ENCODE data around the gene ZNF106.
A peak's percentile ranks its signal among the peaks of the same experiment; 100 is the strongest.

The ZNF106 gene

DNA sequence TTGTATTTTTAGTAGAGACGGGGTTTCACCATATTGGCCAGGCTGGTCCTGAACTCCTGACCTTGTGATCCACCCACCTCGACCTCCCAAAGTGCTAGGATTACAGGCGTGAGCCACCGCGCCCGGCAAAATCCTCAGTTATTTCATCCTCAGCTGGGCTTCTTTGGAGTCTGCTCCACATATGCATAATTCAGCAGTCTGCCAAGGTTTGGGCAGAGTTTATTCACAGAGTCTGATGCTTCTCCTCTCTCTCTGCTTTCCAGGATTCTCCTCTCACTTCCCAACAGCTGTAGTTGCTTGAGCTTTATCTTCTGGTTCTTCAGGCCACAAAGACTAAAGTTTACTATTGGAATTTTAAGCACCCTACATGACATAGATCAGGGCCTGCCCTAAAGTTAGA, 8.2 kb downstream of the ZNF106 start:
- WGBS, 2 experiments = 93 to 95% methylated on average over 6 of the region's 6 CpGs
- Histone ChIP-seq H3K27ac (ENCODE audit: insufficient read depth, low read depth, low read length, poor library complexity, severe bottlenecking) (no peak overlapping the region), H3K27me3 (ENCODE audit: control insufficient read depth, insufficient read depth, low read length, poor library complexity, severe bottlenecking) (no peaks in the 10 kb centered on the region), H3K4me3 (ENCODE audit: insufficient read depth, low read depth, low read length) (no peak overlapping the region), H3K9me3 (ENCODE audit: control insufficient read depth, low read length) (no peaks in the 10 kb centered on the region), H3K36me3 (ENCODE audit: control insufficient read depth, insufficient read depth, low read length) (no peaks in the 10 kb centered on the region), H3K4me1 (ENCODE audit: control insufficient read depth, insufficient read depth, low read length) (no peaks in the 10 kb centered on the region)

DNA sequence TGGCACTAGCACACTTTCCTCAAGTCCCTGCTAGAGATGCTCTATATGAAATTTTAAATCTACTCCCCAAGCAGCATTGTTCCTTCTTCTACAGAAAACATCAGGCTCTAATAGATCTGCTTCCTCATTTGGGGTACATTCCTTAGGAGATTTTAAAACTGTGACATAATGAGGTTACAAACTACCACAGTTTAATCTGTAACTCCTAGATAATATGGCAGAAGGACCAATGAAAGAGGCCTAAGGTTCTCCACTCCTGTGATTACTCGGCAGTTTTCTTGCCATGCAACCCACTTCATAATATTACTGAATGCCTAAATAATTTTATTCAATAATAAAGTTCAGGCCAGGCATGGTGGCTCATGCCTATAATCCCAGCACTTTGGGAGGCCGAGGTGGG, 16.1 kb downstream of the ZNF106 start:
- WGBS, 2 experiments = 78 to 100% methylated on average over 1 to 2 of the region's 2 CpGs
- Histone ChIP-seq H3K4me1 (ENCODE audit: control insufficient read depth, insufficient read depth, low read length) (no peaks in the 10 kb centered on the region), H3K27ac (ENCODE audit: insufficient read depth, low read depth, low read length, poor library complexity, severe bottlenecking) (no peak overlapping the region), H3K36me3 (ENCODE audit: control insufficient read depth, insufficient read depth, low read length) (no peaks in the 10 kb centered on the region), H3K4me3 (ENCODE audit: insufficient read depth, low read depth, low read length) (no peak overlapping the region), H3K9me3 (ENCODE audit: control insufficient read depth, low read length) (no peaks in the 10 kb centered on the region), H3K27me3 (ENCODE audit: control insufficient read depth, insufficient read depth, low read length, poor library complexity, severe bottlenecking) (no peaks in the 10 kb centered on the region)

DNA sequence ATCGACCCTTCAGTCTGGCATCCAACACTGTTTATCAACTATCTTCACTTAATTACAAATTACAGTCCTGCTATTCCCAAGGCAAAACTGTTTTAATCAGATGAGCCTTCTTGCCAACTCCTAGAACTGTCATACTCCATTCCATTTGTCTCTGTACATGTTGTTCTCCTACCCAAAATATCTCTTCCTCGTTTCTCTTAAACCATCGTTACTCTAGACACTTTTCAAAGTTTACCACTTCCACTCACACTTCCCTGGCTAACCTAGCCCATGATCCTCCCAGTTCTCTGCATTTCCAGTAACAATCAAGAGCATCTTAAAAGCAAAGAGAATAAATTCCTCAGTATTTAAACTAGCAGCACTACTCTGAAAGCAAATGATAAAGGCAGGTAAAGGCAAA, 19.9 kb downstream of the ZNF106 start:
- Histone ChIP-seq H3K27me3 (ENCODE audit: control insufficient read depth, insufficient read depth, low read length, poor library complexity, severe bottlenecking) (no peaks in the 10 kb centered on the region), H3K4me3 (ENCODE audit: insufficient read depth, low read depth, low read length) (no peak overlapping the region)
- 92 to 96% methylated on average over 3 of the region's 3 CpGs for WGBS, 2 experiments

DNA sequence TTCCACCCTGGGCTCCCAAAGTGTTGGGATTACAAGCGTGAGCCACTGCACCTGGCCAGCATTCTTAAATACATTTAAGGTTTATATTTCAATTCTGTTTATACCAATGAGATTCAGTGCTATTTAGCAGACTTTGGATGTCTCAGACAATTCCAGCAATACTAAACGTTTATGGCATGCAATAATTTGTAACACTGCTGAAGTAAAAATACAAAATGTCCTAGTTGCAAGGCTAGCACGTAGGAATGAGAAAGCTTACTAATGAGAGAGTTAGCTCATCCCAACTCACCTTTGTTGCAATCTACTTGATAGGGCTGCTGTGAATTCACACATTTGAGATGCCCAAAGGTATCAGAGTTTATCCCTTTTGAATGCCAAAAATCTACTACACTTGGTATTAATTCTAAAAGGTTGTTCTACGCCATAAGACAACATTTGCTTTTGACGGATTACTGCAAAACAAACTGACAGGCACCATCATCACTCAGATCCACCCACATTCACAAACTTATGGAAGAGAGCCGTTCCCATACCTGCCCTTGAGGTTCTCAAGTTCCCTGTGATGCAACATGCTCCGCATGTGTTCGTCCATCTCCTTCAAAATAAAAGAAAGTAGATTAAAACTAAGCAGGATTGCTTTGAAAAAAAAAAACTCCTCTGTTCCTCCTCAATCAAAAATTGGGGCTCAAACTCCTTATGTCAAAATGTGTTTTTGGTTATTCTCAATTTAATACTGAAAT, 25.3 kb downstream of the ZNF106 start:
- Histone ChIP-seq H3K4me1 (ENCODE audit: control insufficient read depth, insufficient read depth, low read length) (no peaks in the 10 kb centered on the region), H3K9me3 (ENCODE audit: control insufficient read depth, low read length) (no peaks in the 10 kb centered on the region), H3K27me3 (ENCODE audit: control insufficient read depth, insufficient read depth, low read length, poor library complexity, severe bottlenecking) (no peaks in the 10 kb centered on the region), H3K36me3 (ENCODE audit: control insufficient read depth, insufficient read depth, low read length) (no peaks in the 10 kb centered on the region), H3K4me3 (ENCODE audit: insufficient read depth, low read depth, low read length) (no peak overlapping the region), H3K27ac (ENCODE audit: insufficient read depth, low read depth, low read length, poor library complexity, severe bottlenecking) (no peak overlapping the region)
- WGBS, 2 experiments = 94 to 96% methylated on average over 8 of the region's 8 CpGs

More for the DNA sequence above, 19.9 kb downstream of the ZNF106 start:
- Histone ChIP-seq H3K4me1 (ENCODE audit: control insufficient read depth, insufficient read depth, low read length) (no peaks in the 10 kb centered on the region), H3K36me3 (ENCODE audit: control insufficient read depth, insufficient read depth, low read length) (no peaks in the 10 kb centered on the region), H3K27ac (ENCODE audit: insufficient read depth, low read depth, low read length, poor library complexity, severe bottlenecking) (no peak overlapping the region), H3K9me3 (ENCODE audit: control insufficient read depth, low read length) (no peaks in the 10 kb centered on the region)

DNA sequence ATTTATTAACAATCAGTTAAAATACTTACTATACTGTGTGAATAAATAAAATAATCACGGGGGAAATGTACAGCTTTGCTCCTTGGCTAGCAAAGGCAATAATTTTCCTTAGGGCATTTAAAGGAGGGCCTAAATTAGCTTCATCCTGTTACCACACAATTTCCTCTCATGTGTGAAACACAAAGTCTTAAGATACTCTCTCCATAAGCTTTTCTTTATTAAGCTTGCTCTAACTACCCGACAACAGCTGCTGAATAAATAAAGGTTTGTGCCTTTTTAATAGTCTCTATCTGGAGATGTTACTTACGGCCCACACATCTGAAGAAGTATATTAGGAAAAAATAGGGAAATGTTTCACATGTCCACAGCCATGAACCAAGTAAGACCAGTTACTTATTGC, 29.7 kb downstream of the ZNF106 start:
- H3K36me3 ChIP-seq (ENCODE audit: control insufficient read depth, insufficient read depth, low read length) = no peaks in the 10 kb centered on the region
- 82 to 93% methylated on average over 3 of the region's 3 CpGs for WGBS, 2 experiments
- H3K9me3 ChIP-seq (ENCODE audit: control insufficient read depth, low read length) = no peaks in the 10 kb centered on the region
- no peak overlapping the region for H3K27ac ChIP-seq (ENCODE audit: insufficient read depth, low read depth, low read length, poor library complexity, severe bottlenecking)
- no peak overlapping the region for H3K4me3 ChIP-seq (ENCODE audit: insufficient read depth, low read depth, low read length)
- H3K27me3 ChIP-seq (ENCODE audit: control insufficient read depth, insufficient read depth, low read length, poor library complexity, severe bottlenecking) = no peaks in the 10 kb centered on the region
- peaks cover 6% of the 10 kb centered on the region for H3K4me1 ChIP-seq (ENCODE audit: control insufficient read depth, insufficient read depth, low read length)

DNA sequence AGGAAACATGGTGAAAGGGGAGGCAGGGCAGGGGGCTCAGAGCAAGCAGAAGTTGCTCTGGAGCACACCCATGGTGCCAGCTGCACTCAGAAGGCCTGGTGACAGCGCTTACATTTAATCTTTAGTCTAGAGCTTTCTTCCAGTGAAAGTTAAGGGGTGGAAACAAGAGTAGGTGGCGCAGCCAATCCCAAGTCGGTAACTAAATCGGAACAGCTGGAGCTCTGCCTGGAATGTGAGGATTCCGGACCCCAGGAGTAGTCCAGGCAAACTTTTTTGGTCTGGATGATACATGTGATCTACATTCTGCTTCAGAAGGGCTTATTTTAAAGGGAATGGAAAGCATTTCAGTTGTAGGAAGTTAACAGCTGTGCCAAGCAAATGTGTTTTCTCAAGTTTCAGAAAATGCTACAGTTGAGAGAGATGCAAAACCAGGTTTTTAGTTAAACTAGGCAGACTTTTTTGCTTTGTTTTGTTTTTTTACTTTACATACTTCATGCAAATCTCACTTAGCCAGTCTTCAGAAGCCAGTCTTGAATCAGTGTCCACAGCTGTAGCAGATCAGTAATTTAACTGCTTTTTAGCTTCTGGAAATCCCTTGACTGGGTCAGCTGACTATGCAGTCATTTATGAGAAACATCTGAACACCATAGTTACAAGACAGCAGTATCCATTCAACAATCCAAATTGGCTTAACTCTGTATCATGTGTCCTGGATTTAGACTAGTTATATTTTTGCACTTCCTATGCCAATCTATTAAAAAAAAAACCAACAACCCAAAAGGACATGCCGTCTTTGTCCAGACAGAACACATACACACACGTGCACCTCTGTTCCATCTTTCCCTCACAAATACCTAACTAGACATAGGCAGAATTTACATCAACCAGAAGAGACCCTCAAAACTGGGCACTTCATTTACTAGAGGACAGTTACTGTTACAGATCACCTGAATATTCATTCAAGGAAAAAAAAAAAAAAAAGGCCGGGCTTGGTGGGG, 33.2 kb downstream of the ZNF106 start:
- Histone ChIP-seq H3K9me3 (ENCODE audit: control insufficient read depth, low read length) (no peaks in the 10 kb centered on the region), H3K27me3 (ENCODE audit: control insufficient read depth, insufficient read depth, low read length, poor library complexity, severe bottlenecking) (no peaks in the 10 kb centered on the region), H3K36me3 (ENCODE audit: control insufficient read depth, insufficient read depth, low read length) (no peaks in the 10 kb centered on the region), H3K4me1 (ENCODE audit: control insufficient read depth, insufficient read depth, low read length) (peaks cover 6% of the 10 kb centered on the region), H3K4me3 (ENCODE audit: insufficient read depth, low read depth, low read length) (peak overlapping the region; percentile 16), H3K27ac (ENCODE audit: insufficient read depth, low read depth, low read length, poor library complexity, severe bottlenecking) (peak overlapping the region; percentile 90)
- 33% methylated on average over 8 of the region's 8 CpGs for WGBS, 2 experiments

DNA sequence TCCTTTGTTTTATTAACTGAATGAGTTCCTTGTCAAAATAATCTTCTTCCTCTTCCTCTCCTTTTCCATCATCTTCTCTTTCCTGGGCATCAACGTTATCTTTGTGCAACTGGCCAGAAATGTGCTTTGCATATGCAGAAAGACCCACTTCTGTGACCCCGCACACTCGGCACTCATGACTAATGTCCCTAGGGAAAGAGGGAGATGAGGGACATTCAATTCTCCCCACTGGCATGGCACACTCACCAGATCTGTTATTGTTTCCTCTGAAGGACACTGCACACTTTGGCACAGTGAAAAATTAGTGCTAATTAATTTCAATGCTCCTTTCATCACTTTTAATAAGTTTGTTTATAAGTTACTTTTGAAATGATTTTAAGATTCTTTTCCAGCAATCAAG, 34.0 kb downstream of the ZNF106 start:
- H3K27ac ChIP-seq (ENCODE audit: insufficient read depth, low read depth, low read length, poor library complexity, severe bottlenecking) = peak overlapping the region; percentile 58
- 62 to 74% methylated on average over 3 of the region's 3 CpGs for WGBS, 2 experiments

DNA sequence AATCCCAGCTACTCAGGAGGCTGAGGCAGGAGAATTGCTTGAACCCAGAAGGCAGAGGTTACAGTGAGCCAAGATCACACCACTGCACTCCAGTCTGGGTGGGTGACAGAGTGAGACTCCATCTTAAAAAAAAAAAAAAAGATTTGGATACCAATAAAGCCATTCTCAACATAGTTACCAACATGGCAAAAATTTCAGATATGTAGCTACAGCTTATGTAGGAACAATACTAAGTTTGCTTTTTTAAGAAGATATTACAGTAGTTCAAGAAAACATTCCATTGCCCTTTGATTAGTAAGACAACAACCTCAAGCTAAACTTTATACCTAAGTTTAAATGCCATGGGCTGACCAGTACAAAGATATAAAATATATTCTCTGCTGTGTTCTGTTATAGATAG, 34.4 kb downstream of the ZNF106 start:
- H3K4me3 ChIP-seq (ENCODE audit: insufficient read depth, low read depth, low read length) = peak overlapping the region; percentile 16
- no peak overlapping the region for H3K27ac ChIP-seq (ENCODE audit: insufficient read depth, low read depth, low read length, poor library complexity, severe bottlenecking)
- H3K9me3 ChIP-seq (ENCODE audit: control insufficient read depth, low read length) = no peaks in the 10 kb centered on the region
- H3K4me1 ChIP-seq (ENCODE audit: control insufficient read depth, insufficient read depth, low read length) = peaks cover 6% of the 10 kb centered on the region
- H3K36me3 ChIP-seq (ENCODE audit: control insufficient read depth, insufficient read depth, low read length) = peaks cover 3% of the 10 kb centered on the region
- no peaks in the 10 kb centered on the region for H3K27me3 ChIP-seq (ENCODE audit: control insufficient read depth, insufficient read depth, low read length, poor library complexity, severe bottlenecking)

More for the DNA sequence above, 34.0 kb downstream of the ZNF106 start:
- Histone ChIP-seq H3K36me3 (ENCODE audit: control insufficient read depth, insufficient read depth, low read length) (no peaks in the 10 kb centered on the region), H3K27me3 (ENCODE audit: control insufficient read depth, insufficient read depth, low read length, poor library complexity, severe bottlenecking) (no peaks in the 10 kb centered on the region), H3K4me3 (ENCODE audit: insufficient read depth, low read depth, low read length) (peak overlapping the region; percentile 16), H3K9me3 (ENCODE audit: control insufficient read depth, low read length) (no peaks in the 10 kb centered on the region), H3K4me1 (ENCODE audit: control insufficient read depth, insufficient read depth, low read length) (peaks cover 6% of the 10 kb centered on the region)

DNA sequence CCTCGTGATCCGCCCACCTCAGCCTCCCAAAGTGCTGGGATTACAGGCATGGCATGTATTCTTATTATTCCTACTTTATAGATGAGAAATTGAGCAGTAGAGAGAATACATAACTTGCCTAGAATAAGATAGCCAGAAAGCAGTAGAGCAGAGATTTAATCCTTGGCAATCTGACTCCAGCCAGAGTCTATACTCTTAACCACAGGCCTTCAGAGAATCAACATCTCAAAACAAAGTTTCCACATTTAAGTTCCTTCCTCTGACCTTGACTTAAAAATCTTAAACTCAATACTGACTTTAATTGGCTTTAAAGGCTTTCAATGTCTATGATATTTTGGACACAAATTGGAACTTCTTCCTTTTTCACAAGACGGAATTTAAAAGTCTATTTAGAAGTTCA, 37.1 kb downstream of the ZNF106 start:
- Histone ChIP-seq H3K36me3 (ENCODE audit: control insufficient read depth, insufficient read depth, low read length) (peaks cover 27% of the 10 kb centered on the region), H3K27ac (ENCODE audit: insufficient read depth, low read depth, low read length, poor library complexity, severe bottlenecking) (no peak overlapping the region), H3K4me3 (ENCODE audit: insufficient read depth, low read depth, low read length) (no peak overlapping the region), H3K27me3 (ENCODE audit: control insufficient read depth, insufficient read depth, low read length, poor library complexity, severe bottlenecking) (no peaks in the 10 kb centered on the region), H3K4me1 (ENCODE audit: control insufficient read depth, insufficient read depth, low read length) (peaks cover 6% of the 10 kb centered on the region), H3K9me3 (ENCODE audit: control insufficient read depth, low read length) (no peaks in the 10 kb centered on the region)
- WGBS, 2 experiments = 96% methylated on average over 3 of the region's 3 CpGs; no CpG with 5 or more reads in 1 of the 2 experiments

DNA sequence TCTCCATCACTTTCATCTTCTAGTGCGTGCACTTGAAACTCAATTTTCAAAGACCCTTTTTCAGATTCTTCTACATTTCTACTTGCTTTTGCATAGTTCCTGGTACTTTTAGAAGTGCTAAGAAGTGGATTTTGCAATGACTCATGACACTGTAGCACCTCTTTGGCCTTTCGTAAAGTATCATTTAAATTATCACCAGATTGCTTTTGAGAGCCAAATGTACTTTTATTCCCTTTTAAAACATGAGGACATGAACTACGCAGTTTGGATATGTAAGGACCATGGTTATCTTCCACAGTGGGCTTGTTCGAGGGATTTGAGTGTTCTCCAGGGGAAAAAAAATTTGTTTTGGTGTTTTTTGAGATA, 40.5 kb downstream of the ZNF106 start:
- Histone ChIP-seq H3K27me3 (ENCODE audit: control insufficient read depth, insufficient read depth, low read length, poor library complexity, severe bottlenecking) (no peaks in the 10 kb centered on the region), H3K4me3 (ENCODE audit: insufficient read depth, low read depth, low read length) (no peak overlapping the region), H3K9me3 (ENCODE audit: control insufficient read depth, low read length) (no peaks in the 10 kb centered on the region), H3K36me3 (ENCODE audit: control insufficient read depth, insufficient read depth, low read length) (peaks cover 41% of the 10 kb centered on the region), H3K4me1 (ENCODE audit: control insufficient read depth, insufficient read depth, low read length) (no peaks in the 10 kb centered on the region), H3K27ac (ENCODE audit: insufficient read depth, low read depth, low read length, poor library complexity, severe bottlenecking) (no peak overlapping the region)
- WGBS, 2 experiments = 98 to 99% methylated on average over 4 of the region's 4 CpGs
